IMR-90 (cell line): ENCODE data around the gene TRMT11. TPM values are rescaled to one million over a fixed set of nuclear protein-coding genes. Genes with fewer than 3 reads are reported as not detected.
A peak's percentile ranks its signal among the peaks of the same experiment; 100 is the strongest.

Experiments used
- ATAC-seq: fragments of 200-7000 bp; cut with Tn5 transposase; 2 replicates; pipeline ENCODE4 v1.9.1; 2020; ENCODE audit warnings: low read depth, mild to moderate bottlenecking, moderate library complexity
- BruUV-seq: library from RNA; stranded (reverse); fragments of 400-500 nt; replicated peaks from 2 replicates; lab custom pipeline; 2021; lab: Mats Ljungman, UMichigan
- CTCF ChIA-PET: fragments of 300-600 bp; formaldehyde crosslinking; extraction: SDS; loops from one replicate; lab custom pipeline; 2021; ENCODE audit warnings: antibody characterized with exemption; lab: Yijun Ruan, JAX
- POLR2A ChIA-PET: fragments of 300-600 bp; sonication (Branson Sonifier 250); formaldehyde crosslinking; loops from one replicate; lab custom pipeline; 2022; ENCODE audit warnings: antibody characterized with exemption; ENCODE audit not compliant: unreplicated experiment; lab: Charles Lee
- DNase-seq: peaks from one replicate; pipeline ENCODE4 v3.0.0; 2013
- H2AFZ ChIP-seq: replicated peaks from 2 replicates; pipeline ENCODE3; 2013; ENCODE audit warnings: low read length, mild to moderate bottlenecking; ENCODE audit not compliant: poor library complexity
- H2AK5ac ChIP-seq: 2 replicates; pipeline ENCODE4 v1.6.1; 2013; ENCODE audit warnings: low read depth, low read length, inconsistent platforms
- H2AK9ac ChIP-seq: replicated peaks from 2 replicates; pipeline ENCODE3; 2013; ENCODE audit warnings: mild to moderate bottlenecking, low read depth, low read length, moderate library complexity; ENCODE audit not compliant: poor library complexity
- H2BK120ac ChIP-seq: 2 replicates; pipeline ENCODE4 v1.6.1; 2013; ENCODE audit warnings: low read depth, low read length, inconsistent platforms
- H2BK15ac ChIP-seq: 3 replicates; pipeline ENCODE4 v1.6.1; 2013; ENCODE audit warnings: low read depth, low read length, inconsistent platforms
- H2BK20ac ChIP-seq: 2 replicates; pipeline ENCODE4 v1.6.1; 2013; ENCODE audit warnings: low read depth, mild to moderate bottlenecking, inconsistent platforms, low read length, moderate library complexity
- H2BK5ac ChIP-seq: 2 replicates; pipeline ENCODE4 v1.6.1; 2013; ENCODE audit warnings: mild to moderate bottlenecking, low read depth, low read length, inconsistent platforms; ENCODE audit not compliant: poor library complexity, severe bottlenecking
- H3K14ac ChIP-seq: replicated peaks from 2 replicates; pipeline ENCODE4 v1.6.1; 2013; ENCODE audit warnings: low read depth, low read length, inconsistent platforms
- H3K18ac ChIP-seq: 2 replicates; pipeline ENCODE4 v1.6.1; 2013; ENCODE audit warnings: low read depth, low read length, control low read depth
- H3K23ac ChIP-seq: 2 replicates; pipeline ENCODE4 v1.6.1; 2013; ENCODE audit warnings: low read depth, low read length, inconsistent platforms
- H3K27ac ChIP-seq: 2 replicates; pipeline ENCODE4 v1.5.1; 2013; ENCODE audit warnings: mild to moderate bottlenecking, control low read depth, low read length; ENCODE audit not compliant: insufficient read depth
- H3K27me3 ChIP-seq: 2 replicates; pipeline ENCODE4 v1.6.1; 2013; ENCODE audit warnings: low read length; ENCODE audit not compliant: control insufficient read depth, insufficient read depth
- H3K36me3 ChIP-seq: 2 replicates; pipeline ENCODE4 v1.6.1; 2013; ENCODE audit warnings: low read length, mixed read lengths; ENCODE audit not compliant: control insufficient read depth, insufficient read depth
- H3K4ac ChIP-seq: 2 replicates; pipeline ENCODE4 v1.6.1; 2013; ENCODE audit warnings: low read depth, low read length, inconsistent platforms
- H3K4me1 ChIP-seq: 2 replicates; pipeline ENCODE4 v1.6.1; 2013; ENCODE audit warnings: low read length, mixed read lengths; ENCODE audit not compliant: control insufficient read depth, insufficient read depth
- H3K4me2 ChIP-seq: 2 replicates; pipeline ENCODE4 v1.6.1; 2013; ENCODE audit warnings: low read depth, mild to moderate bottlenecking, control low read depth, low read length, moderate library complexity
- H3K4me3 ChIP-seq: 2 replicates; pipeline ENCODE4 v1.5.1; 2013; ENCODE audit warnings: low read depth, mild to moderate bottlenecking, control low read depth, low read length, moderate library complexity; ENCODE audit not compliant: insufficient read depth
- H3K56ac ChIP-seq: 2 replicates; pipeline ENCODE4 v1.6.1; 2013; ENCODE audit warnings: low read length, inconsistent platforms; ENCODE audit not compliant: insufficient read depth; ENCODE audit errors: extremely low read depth
- H3K79me1 ChIP-seq, 2 experiments: 2 replicates each; pipeline ENCODE4 v1.6.1; 2013; ENCODE audit warnings: low read length in 2 of 2, inconsistent platforms in 1 of 2, low read depth in 1 of 2
- H3K9ac ChIP-seq: 2 replicates; pipeline ENCODE4 v1.6.1; 2013; ENCODE audit warnings: low read depth, low read length, control low read depth
- H3K9me1 ChIP-seq: 2 replicates; pipeline ENCODE4 v1.6.1; 2013; ENCODE audit warnings: low read length, inconsistent platforms; ENCODE audit not compliant: insufficient read depth
- H3K9me3 ChIP-seq: 2 replicates; pipeline ENCODE4 v1.6.1; 2013; ENCODE audit warnings: low read length; ENCODE audit not compliant: control insufficient read depth, insufficient read depth
- H4K20me1 ChIP-seq: 2 replicates; pipeline ENCODE4 v1.6.1; 2013; ENCODE audit warnings: low read length, inconsistent platforms; ENCODE audit not compliant: insufficient read depth
- H4K5ac ChIP-seq: 2 replicates; pipeline ENCODE4 v1.6.1; 2013; ENCODE audit warnings: mild to moderate bottlenecking, low read depth, low read length, control low read depth
- H4K8ac ChIP-seq, 2 experiments: 2 replicates each; pipeline ENCODE4 v1.6.1; 2013; ENCODE audit warnings: low read depth in 2 of 2, low read length in 2 of 2, control low read depth in 1 of 2, inconsistent platforms in 1 of 2
- H4K91ac ChIP-seq: 2 replicates; pipeline ENCODE4 v1.6.1; 2013; ENCODE audit warnings: low read depth, low read length, inconsistent platforms; ENCODE audit not compliant: insufficient read depth
- FOS ChIP-seq: fragments of 150-350 bp; IDR thresholded peaks from 2 replicates; pipeline ENCODE4 v1.6.1; 2016; ENCODE audit warnings: low read depth, low read length
- MAFK ChIP-seq: IDR thresholded peaks from 2 replicates; pipeline ENCODE4 v1.6.1; 2012; ENCODE audit warnings: low read depth, low read length, improper control_type of control experiment
- NFE2L2 ChIP-seq: fragments of 150-350 bp; IDR thresholded peaks from 2 replicates; pipeline ENCODE4 v1.6.1; 2016; ENCODE audit warnings: low read depth, mild to moderate bottlenecking, low read length
- POLR2A ChIP-seq: IDR thresholded peaks from 2 replicates; pipeline ENCODE4 v1.6.1; 2012; ENCODE audit warnings: mild to moderate bottlenecking, low read depth, low read length
- RFX5 ChIP-seq: IDR thresholded peaks from 2 replicates; pipeline ENCODE4 v1.8.0; 2012; ENCODE audit warnings: low read depth, mild to moderate bottlenecking, low read length, moderate library complexity
- WGBS, 2 experiments: methylation state at CpG; one replicate each; pipeline versions ENCODE4 v1.1.5 to v1.1.7; 2013; ENCODE audit warnings: missing lambda C conversion rate in 2 of 2; ENCODE audit not compliant: insufficient read length in 1 of 2; ENCODE audit errors: extremely low coverage in 2 of 2; 5-methylcytosine and 5-hydroxymethylcytosine counted together
- dilution Hi-C: fragments of 300-500 bp; cut with HindIII; formaldehyde crosslinking; loops from one replicate; pipeline ENCODE4 v1.14.3; 2018; ENCODE audit warnings: low sequenced_read_pairs; ENCODE audit not compliant: unreplicated experiment
- in situ Hi-C: fragments of 300-500 bp; cut with MboI; formaldehyde crosslinking; loops from 3 replicates; pipeline ENCODE4 v1.14.3; 2019; ENCODE audit warnings: low sequenced_read_pairs, inconsistent platforms, mixed read lengths
- intact Hi-C: fragments of 100-400 bp; cut with micrococcal nuclease; formaldehyde crosslinking; loops from 2 replicates; pipeline ENCODE4 v1.10.0; 2022
- polyA plus RNA-seq, 3 experiments: library from polyadenylated mRNA; depleted of rRNA; stranded (reverse); fragments of >200 nt; gene quantifications; 2 replicates each; pipeline ENCODE4 v1.2.3, GENCODE V29; 2012; ENCODE audit warnings: low replicate concordance in 1 of 3
- total RNA-seq: library from RNA; depleted of rRNA; stranded (reverse); fragments of >200 nt; gene quantifications from 2 replicates; pipeline ENCODE4 v1.2.3, GENCODE V29; 2012

Gene TRMT11
- total and polyA plus RNA-seq, 2 of the 4 experiments (the other 2 are of a cell fraction) = 14.3 to 19.0 TPM

GRCh38 chr6:125983246-125983945 lies 2.9 kb upstream of the TRMT11 start:
- intact Hi-C loops = no loop called here
- TF ChIP-seq RFX5 (no peak), POLR2A (no peak), FOS (peak; percentile 69; the same call in 1 of the 2 replicates), MAFK (peak; percentile 34; the same call in 1 of the 2 replicates), NFE2L2 (peak; percentile 80)
- no TSS peak for BruUV-seq
- dilution Hi-C loops = no loop called here
- Histone ChIP-seq H2AK9ac (no peak overlapping the region), H3K27ac (no peak overlapping the region), H2BK120ac (peak overlapping the region; percentile 3; the same call in 1 of the 2 replicates), H3K23ac (no peak overlapping the region), H2BK5ac (peak overlapping the region; percentile 8), H3K4ac (no peak overlapping the region), H3K14ac (no peak overlapping the region), H3K4me2 (peak overlapping the region; percentile 74; the same call in 1 of the 2 replicates), H2BK15ac (no peak overlapping the region), H2BK20ac (peak overlapping the region; percentile 1; the same call in 1 of the 2 replicates), H3K9ac (no peak overlapping the region), H4K91ac (peak overlapping the region; percentile 2; the same call in 1 of the 2 replicates), H3K79me1 (peaks cover 11 to 24% of the 10 kb centered on the region in 2 experiments; a peak in 3 of 4 replicates), H3K4me3 (no peak overlapping the region), H3K36me3 (no peaks in the 10 kb centered on the region), H4K20me1 (no peaks in the 10 kb centered on the region), H3K9me1 (peaks cover 11% of the 10 kb centered on the region; the same call in 1 of the 2 replicates), H2AFZ (no peak overlapping the region), H4K5ac (peak overlapping the region; percentile 20; the same call in 1 of the 2 replicates), H3K27me3 (no peaks in the 10 kb centered on the region), H3K56ac (no peak overlapping the region), H4K8ac (peak overlapping the region in 1 of 2 experiments; percentile 6; a peak in 1 of 4 replicates), H3K4me1 (peaks cover 12% of the 10 kb centered on the region), H3K9me3 (no peaks in the 10 kb centered on the region), H3K18ac (peak overlapping the region; percentile 74; the same call in 1 of the 2 replicates), H2AK5ac (no peak overlapping the region)
- ATAC-seq (peak; percentile 47), DNase-seq (peak; percentile 91)
- no CpG with 5 or more reads among the region's 4 CpGs for WGBS, 2 experiments
- ChIA-PET CTCF (interaction anchor here (0.9 to 1.0 kb wide), 2 partner anchors 69 to 192 kb away, joined by 3 read pairs; no protein-coding TSS in a partner anchor), POLR2A (no interaction called here)
- in situ Hi-C loops = no loop called here
